HG03159 (cell line): ENCODE measurements around the gene SNAPC2.
A peak's percentile ranks its signal among the peaks of the same experiment; 100 is the strongest.
"Not testable (repeated sequence)": the region's sequence is repeated elsewhere in the genome, so short reads cannot be mapped to it uniquely, and the experiment has no call there.

Source experiments
- ATAC-seq: cut with Tn5 transposase; IDR thresholded peaks from one replicate; pipeline ENCODE4 v1.9.1; 2021; ENCODE audit warnings: mild to moderate bottlenecking, moderate library complexity; ENCODE audit not compliant: unreplicated experiment

SNAPC2 gene

GRCh38 chr19:7888145-7888825 is 31.9 kb upstream of the SNAPC2 start, which contains the start of gene LRRC8E:
Gene LRRC8E (plus strand): TSS chr19:7888510. CDS start chr19:7895604, 7,094 bp downstream.
- ATAC-seq, result no peak

- ATAC-seq, result no peak
These were observed 31.3 kb upstream of the SNAPC2 start for GRCh38 chr19:7888826-7889217.

- ATAC-seq, result not testable (repeated sequence)
These were observed 26.6 kb upstream of the SNAPC2 start for GRCh38 chr19:7893362-7894101.

GRCh38 chr19:7894612-7895309 is 25.4 kb upstream of the SNAPC2 start:
- ATAC-seq, result no peak

- no peak for ATAC-seq
These were observed 24.6 kb upstream of the SNAPC2 start for GRCh38 chr19:7895565-7895964.

- ATAC-seq, result no peak
These were observed 22.8 kb upstream of the SNAPC2 start for GRCh38 chr19:7897292-7897691.

GRCh38 chr19:7898967-7899366 is 21.2 kb upstream of the SNAPC2 start:
- no peak for ATAC-seq

- ATAC-seq, result no peak
These were observed 20.3 kb upstream of the SNAPC2 start for GRCh38 chr19:7899751-7900378.

GRCh38 chr19:7900401-7900870 is 19.7 kb upstream of the SNAPC2 start:
- no peak for ATAC-seq

- no peak for ATAC-seq
These were observed 19.2 kb upstream of the SNAPC2 start for GRCh38 chr19:7900931-7901330.

GRCh38 chr19:7901337-7901736 is 18.8 kb upstream of the SNAPC2 start:
- ATAC-seq, result no peak

- ATAC-seq, result peak; percentile 2
These were observed 17.3 kb upstream of the SNAPC2 start for GRCh38 chr19:7902796-7903243.

GRCh38 chr19:7903244-7904073 is 16.7 kb upstream of the SNAPC2 start, which contains the start of gene MAP2K7:
Gene MAP2K7 (plus strand): TSS chr19:7903877. CDS start chr19:7903945, 68 bp downstream.
- ATAC-seq, result peak; percentile 79

- ATAC-seq, result peak; percentile 37
These were observed 15.8 kb upstream of the SNAPC2 start for GRCh38 chr19:7904074-7905020.

GRCh38 chr19:7905268-7905667 is 14.9 kb upstream of the SNAPC2 start:
- no peak for ATAC-seq

- no peak for ATAC-seq
These were observed 14.3 kb upstream of the SNAPC2 start for GRCh38 chr19:7905859-7906258.

GRCh38 chr19:7907122-7907521 is 13.0 kb upstream of the SNAPC2 start:
- ATAC-seq, result no peak

- no peak for ATAC-seq
These were observed 12.6 kb upstream of the SNAPC2 start for GRCh38 chr19:7907544-7907943.
